ENCODE measurements around the gene IRX4.

DNA sequence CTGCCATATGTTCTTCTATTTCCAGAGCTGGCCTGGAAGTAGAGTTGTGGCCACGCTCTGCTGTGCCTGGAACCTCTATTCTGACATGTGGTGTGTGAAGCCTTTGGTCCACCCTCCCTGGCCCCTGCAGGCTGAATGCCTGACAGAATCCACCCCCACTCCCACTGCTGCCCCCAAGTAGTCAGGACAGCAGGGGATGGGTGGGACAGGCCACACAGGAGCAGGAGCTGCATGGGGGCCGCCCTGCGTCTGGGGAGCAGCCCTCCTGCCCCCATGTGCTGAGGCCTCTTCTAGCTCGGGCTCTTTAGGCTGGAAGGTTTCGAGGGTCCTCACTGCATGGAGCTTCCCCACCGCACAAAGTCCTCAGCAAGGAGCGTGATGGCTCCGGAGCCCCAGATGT lies 32.6 kb upstream of the IRX4 start:
- no peak for TF ChIP-seq POLR2AphosphoS5 (IDR thresholded peaks at IDR 0.05)
- TF ChIP-seq, protein P1, sequence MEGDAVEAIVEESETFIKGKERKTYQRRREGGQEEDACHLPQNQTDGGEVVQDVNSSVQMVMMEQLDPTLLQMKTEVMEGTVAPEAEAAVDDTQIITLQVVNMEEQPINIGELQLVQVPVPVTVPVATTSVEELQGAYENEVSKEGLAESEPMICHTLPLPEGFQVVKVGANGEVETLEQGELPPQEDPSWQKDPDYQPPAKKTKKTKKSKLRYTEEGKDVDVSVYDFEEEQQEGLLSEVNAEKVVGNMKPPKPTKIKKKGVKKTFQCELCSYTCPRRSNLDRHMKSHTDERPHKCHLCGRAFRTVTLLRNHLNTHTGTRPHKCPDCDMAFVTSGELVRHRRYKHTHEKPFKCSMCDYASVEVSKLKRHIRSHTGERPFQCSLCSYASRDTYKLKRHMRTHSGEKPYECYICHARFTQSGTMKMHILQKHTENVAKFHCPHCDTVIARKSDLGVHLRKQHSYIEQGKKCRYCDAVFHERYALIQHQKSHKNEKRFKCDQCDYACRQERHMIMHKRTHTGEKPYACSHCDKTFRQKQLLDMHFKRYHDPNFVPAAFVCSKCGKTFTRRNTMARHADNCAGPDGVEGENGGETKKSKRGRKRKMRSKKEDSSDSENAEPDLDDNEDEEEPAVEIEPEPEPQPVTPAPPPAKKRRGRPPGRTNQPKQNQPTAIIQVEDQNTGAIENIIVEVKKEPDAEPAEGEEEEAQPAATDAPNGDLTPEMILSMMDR (IDR thresholded peaks at IDR 0.05): no peak
